ENCODE data around the gene MMP20.

DNA sequence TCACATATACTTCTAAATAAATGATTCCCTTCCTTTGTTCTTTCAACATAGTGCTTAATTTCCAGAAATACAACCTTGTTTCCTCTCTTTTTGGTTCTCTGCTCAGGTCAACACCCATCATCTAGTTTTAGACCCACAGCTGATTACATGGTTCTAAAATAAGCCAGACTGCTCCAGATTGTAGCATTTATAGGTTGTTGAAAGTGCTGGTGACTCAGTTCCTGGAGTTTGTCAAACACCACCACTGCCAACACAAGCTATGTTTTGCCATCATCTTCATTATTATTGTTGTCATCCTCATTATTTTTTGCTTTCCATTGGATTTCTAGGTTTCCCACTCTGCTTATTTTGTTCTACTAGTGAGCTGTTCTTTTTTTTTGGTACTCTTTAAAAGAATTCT lies 22.3 kb upstream of the MMP20 start:
- no peak for TF ChIP-seq POLR2A (IDR thresholded peaks at IDR 0.05)
- TF ChIP-seq, protein P1, sequence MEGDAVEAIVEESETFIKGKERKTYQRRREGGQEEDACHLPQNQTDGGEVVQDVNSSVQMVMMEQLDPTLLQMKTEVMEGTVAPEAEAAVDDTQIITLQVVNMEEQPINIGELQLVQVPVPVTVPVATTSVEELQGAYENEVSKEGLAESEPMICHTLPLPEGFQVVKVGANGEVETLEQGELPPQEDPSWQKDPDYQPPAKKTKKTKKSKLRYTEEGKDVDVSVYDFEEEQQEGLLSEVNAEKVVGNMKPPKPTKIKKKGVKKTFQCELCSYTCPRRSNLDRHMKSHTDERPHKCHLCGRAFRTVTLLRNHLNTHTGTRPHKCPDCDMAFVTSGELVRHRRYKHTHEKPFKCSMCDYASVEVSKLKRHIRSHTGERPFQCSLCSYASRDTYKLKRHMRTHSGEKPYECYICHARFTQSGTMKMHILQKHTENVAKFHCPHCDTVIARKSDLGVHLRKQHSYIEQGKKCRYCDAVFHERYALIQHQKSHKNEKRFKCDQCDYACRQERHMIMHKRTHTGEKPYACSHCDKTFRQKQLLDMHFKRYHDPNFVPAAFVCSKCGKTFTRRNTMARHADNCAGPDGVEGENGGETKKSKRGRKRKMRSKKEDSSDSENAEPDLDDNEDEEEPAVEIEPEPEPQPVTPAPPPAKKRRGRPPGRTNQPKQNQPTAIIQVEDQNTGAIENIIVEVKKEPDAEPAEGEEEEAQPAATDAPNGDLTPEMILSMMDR (IDR thresholded peaks at IDR 0.05) = no peak
- no peak for TF ChIP-seq POLR2AphosphoS5 (IDR thresholded peaks at IDR 0.05)
